ENCODE data around the gene CDC42SE2.

CDC42SE2 gene

DNA sequence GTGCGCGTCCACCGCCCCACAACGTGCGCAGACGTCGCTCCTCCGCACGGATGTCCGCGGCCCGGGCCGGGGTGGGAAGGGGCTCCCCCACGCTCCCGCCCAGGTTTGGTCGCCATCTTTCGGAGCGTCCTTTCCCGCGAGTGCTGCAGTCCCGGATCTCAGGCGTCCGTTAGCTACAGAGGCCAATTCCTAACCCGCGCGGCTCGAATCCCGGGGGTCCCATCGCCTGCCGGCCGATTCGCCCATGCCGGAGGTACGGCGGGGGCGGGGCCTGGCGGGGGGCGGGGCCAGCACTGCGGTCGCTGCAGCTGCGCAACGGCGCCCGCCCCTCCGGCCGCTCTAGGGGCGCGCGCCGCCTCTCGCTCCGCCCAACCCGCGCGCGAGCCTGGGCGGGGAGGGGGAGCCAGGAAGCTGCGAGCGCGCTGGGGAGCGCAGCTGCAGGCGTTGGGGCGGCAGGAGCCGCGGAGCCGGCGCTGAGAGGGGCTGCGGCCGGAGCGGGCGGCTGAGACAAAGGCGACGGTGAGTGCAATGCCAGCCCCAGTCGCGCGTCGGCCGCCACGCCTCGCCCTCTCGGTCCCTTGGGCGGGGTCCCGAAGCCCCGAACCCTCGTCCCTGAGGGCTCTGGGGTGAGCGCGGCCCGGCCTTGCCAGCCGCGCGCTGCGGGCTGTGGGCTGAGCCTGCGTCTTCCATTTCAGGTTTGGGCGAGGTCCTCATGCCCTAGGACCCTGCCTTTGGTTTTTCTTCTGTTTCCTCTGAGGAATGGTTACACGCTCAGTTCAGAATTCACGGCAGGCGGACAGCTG lies at the start of gene CDC42SE2:
Gene CDC42SE2, plus strand, starts transcription at position 406 of the 803 bp plus-strand sequence. CDS start 95,441 bp downstream, outside the sequence.
- peak; percentile 75 to 81 for DNase-seq

GRCh38 chr5:131214609-131215227 lies 49.1 kb upstream of the CDC42SE2 start:
- DNase-seq = no peak

- DNase-seq = no peak
Measured at GRCh38 chr5:131217791-131218190, 46.1 kb upstream of the CDC42SE2 start.

DNA sequence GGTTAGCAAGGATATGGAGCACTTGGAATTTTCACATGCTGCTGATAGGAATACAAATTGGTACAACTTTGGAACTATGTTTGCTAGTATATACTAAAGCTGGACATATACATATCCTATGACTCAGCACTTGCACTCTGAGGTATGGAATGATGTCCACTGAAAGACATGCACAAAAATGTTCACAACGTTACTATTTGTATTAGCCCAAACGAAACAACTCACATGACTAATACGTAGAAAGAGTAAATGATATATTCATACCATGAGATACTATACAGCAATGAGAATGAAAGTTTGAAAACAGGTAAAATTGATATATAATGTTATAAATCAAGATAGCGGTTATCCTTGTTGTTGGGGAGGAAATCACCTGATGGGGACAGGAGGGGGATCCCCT lies 45.5 kb upstream of the CDC42SE2 start:
- no peak for DNase-seq

DNA sequence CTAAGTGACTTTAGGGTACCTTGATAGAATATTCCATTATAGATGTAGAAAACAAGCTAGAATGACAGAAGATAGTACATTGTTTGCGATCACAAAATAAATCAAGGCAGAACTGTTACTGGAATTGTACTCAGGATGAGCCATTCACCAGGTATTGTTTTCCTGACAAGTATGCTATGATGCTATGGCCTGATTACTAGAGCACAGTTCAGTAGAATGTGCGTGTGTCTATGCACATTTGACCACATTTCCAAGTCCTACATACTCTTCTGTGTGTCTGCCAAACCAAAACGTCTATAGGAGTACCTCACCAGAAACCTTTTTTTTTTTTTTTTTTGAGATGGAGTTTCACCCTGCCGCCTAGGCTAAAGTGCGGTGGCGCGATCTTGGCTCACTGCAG lies 43.3 kb upstream of the CDC42SE2 start:
- no peak for DNase-seq

GRCh38 chr5:131221008-131221703 lies 42.7 kb upstream of the CDC42SE2 start:
- DNase-seq = no peak

- DNase-seq = no peak
Measured at GRCh38 chr5:131221888-131222287, 42.0 kb upstream of the CDC42SE2 start.

DNA sequence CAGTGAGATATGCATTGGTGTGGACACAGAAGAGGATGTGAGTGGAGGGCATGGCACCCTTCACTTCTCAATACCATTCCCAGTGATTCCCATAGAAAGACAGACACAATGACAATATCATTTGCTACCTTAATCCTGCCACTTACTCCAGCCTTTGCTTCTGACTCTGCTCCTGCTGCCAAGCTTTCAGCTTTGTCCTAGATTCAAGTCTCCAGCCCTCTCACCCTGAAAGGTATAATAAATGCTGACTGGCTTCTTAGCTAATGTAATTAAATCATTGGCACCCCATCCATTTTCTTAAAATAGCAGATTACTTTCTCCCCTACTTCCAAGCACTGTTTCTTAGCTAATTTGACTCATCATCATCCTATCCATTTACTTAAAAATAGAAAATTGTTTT lies 41.1 kb upstream of the CDC42SE2 start:
- no peak for DNase-seq

- DNase-seq = no peak
Measured at GRCh38 chr5:131223751-131224386, 40.0 kb upstream of the CDC42SE2 start.

DNA sequence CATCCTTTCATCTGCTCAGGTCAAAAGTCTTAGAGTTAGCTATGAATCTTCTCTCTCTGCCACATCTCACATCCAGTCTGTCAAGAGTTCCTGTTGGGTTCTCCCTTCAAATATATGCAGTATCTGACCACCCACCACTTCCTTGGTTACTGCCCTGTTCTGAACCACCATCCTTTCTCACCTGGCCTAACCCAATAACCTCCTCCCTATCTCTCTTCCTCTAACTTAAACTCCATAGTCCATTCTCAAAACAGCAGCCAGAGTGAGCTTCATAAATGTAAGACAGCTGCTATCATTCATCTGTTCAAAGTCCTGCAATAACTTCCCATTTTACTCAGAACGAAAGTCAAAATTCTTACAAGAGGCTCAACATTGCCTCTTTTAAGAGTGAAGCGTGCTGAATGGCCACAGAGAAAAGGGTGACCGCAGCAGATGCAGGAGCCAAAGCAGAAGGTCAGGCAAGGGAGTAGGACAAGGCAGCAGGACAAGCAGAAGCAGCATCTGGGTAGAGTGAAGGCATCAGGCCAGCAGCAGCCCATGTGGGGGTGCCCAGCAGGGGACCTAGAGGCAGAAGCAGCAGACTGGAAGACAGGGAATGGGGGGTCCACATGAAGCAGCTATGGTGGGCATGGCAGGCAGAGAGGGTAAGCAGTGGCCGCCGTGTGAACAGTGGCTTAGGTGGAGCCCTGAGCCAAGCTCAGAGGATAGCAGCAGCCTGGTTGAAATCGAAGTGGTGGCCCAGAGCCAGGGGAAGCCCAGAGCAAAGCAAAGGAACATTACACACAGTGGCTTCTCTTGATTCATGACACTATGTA lies 39.3 kb upstream of the CDC42SE2 start:
- no peak for DNase-seq

DNA sequence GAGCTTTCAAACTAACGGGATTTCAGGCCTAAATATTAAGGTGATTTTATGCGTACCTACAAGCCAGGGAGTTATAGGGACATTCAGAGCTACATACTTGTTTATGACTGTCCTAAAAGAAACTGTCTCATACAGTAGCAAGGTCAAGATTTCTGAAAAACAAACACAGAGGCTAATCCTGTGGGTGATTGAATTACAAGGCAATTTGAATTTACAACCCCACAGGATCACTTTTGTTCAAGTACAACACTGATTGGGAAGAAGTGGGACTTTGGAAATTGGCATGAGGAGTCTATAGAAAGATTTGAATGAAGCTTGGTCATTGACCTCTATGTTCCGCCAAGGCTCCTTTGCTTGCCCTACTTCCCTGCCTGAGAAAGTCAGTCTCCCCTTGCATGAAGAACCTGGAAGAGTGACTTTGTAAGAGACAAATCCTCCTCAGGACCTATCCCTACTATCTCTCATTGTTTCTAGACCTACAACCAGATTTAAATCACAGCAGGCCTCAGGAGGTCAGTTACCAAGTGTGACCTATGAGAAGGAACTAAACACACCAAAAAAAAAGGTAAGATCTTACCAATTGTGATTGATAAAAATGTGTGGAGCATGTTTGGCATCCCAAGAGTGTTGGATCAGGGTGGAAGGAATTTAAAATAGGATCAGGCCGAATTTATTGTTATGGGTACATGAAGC lies 38.4 kb upstream of the CDC42SE2 start:
- DNase-seq = no peak

DNA sequence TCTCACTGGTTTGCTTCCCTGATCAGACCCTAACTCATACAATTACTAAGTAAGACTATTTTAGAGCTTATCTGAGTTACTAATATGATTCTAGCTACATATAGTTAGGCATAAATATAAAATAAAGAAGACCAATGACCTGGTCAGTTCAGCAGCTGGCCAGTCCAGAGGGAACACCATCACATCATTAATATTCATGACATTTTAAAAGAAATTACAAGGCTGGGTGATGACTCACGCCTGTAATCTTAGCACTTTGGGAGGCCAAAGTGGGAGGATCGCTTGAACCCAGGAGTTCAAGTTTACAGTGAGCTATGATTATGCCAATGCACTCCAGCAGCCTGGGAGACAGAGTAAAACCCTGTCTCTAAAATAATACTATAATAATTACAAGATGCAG lies 37.0 kb upstream of the CDC42SE2 start:
- DNase-seq = no peak

DNA sequence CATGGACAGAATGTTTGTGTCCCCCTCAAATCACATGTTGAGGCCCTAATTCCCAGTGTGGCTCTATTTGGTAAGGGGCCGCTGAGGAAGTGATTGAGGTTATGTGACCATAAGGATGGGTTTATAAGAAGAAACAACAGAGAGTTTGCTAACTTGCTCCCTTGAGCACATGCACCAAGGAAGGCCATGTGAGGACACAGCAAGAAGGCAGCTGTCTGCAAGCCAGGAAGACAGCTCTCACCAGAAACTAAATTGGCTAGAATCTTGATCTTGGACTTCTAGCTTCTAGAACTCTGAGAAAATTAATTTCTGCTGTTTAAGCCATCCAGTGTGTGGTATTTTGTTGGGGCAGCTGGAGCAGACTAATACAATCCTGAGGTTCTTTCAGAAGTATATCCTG lies 35.2 kb upstream of the CDC42SE2 start:
- DNase-seq = peak in 1 of 2 experiments; percentile 10

- DNase-seq = no peak
Measured at GRCh38 chr5:131229623-131230022, 34.2 kb upstream of the CDC42SE2 start.

GRCh38 chr5:131230406-131230805 lies 33.4 kb upstream of the CDC42SE2 start:
- peak; percentile 42 to 75 for DNase-seq

DNA sequence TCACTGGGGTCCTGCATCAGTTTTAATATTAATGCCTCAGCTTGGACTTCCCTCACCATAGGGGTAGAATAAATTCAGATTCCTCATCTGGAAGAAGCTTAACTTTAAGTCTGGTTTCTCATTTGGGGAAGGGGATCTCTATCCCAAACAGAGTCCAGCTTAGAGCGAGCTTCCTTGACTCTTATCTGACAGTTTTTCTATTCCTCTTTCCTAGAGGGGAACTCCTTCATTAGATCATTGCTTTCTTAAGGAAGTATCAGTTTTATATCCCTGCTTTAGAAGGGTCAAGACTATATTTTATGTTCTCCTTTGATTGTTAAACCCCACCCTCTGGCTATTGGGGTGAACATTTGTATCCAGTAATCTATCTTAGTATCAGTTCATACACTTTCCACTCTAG lies 24.2 kb upstream of the CDC42SE2 start:
- no peak for DNase-seq

- no peak for DNase-seq
Measured at GRCh38 chr5:131242728-131243255, 21.1 kb upstream of the CDC42SE2 start.

- no peak for DNase-seq
Measured at GRCh38 chr5:131245312-131245711, 18.5 kb upstream of the CDC42SE2 start.

- no peak for DNase-seq
Measured at GRCh38 chr5:131245948-131246347, 17.9 kb upstream of the CDC42SE2 start.

DNA sequence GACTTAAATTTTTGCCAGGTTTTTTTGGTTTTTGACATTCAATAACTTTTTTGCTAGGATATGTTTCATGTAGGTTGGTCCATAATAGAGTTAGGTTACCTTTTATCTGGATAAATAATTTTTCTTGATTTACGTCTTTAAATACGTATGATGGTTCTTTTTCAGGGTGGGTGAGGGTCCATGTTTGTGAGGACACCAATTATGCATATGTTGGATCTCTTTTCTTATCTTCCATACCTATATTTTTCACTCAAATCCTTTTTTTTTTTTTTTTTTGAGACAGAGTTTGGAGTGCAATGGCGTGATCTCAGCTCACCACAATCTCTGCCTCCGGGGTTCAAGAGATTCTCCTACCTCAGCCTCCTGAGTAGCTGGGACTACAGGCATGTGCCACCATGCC lies 17.3 kb upstream of the CDC42SE2 start:
- DNase-seq = no peak

GRCh38 chr5:131250751-131251475 lies 12.9 kb upstream of the CDC42SE2 start:
- no peak for DNase-seq

Measured in Kasumi-1 (cell line).